HG03432 (cell line): ENCODE measurements around the gene EYS.
"Not testable (repeated sequence)": the region's sequence is repeated elsewhere in the genome, so short reads cannot be mapped to it uniquely, and the experiment has no call there.

ENCODE experiments used
- ATAC-seq: cut with Tn5 transposase; IDR thresholded peaks from one replicate; pipeline ENCODE4 v1.9.1; 2021; ENCODE audit warnings: mild to moderate bottlenecking, moderate library complexity; ENCODE audit not compliant: unreplicated experiment

EYS gene

GRCh38 chr6:65113581-65113980 is 593.4 kb downstream of the EYS start:
- no peak for ATAC-seq

GRCh38 chr6:65112435-65112834 is 594.6 kb downstream of the EYS start:
- no peak for ATAC-seq

- ATAC-seq, result no peak
These were observed 597.0 kb downstream of the EYS start for GRCh38 chr6:65110031-65110430.

GRCh38 chr6:65098349-65098748 is 608.7 kb downstream of the EYS start:
- no peak for ATAC-seq

GRCh38 chr6:65091561-65091960 is 615.5 kb downstream of the EYS start:
- ATAC-seq, result no peak

- no peak for ATAC-seq
These were observed 618.5 kb downstream of the EYS start for GRCh38 chr6:65088575-65088974.

GRCh38 chr6:65081756-65082155 is 625.3 kb downstream of the EYS start:
- ATAC-seq, result no peak

- ATAC-seq, result no peak
These were observed 631.3 kb downstream of the EYS start for GRCh38 chr6:65075705-65076230.

GRCh38 chr6:65072500-65072899 is 634.5 kb downstream of the EYS start:
- no peak for ATAC-seq

GRCh38 chr6:65071480-65071879 is 635.5 kb downstream of the EYS start:
- no peak for ATAC-seq

GRCh38 chr6:65064844-65065243 is 642.2 kb downstream of the EYS start:
- ATAC-seq, result no peak

GRCh38 chr6:65059568-65059967 is 647.5 kb downstream of the EYS start:
- no peak for ATAC-seq

GRCh38 chr6:65055545-65055944 is 651.5 kb downstream of the EYS start:
- ATAC-seq, result no peak

- ATAC-seq, result no peak
These were observed 654.4 kb downstream of the EYS start for GRCh38 chr6:65052626-65053025.

GRCh38 chr6:65045801-65046200 is 661.2 kb downstream of the EYS start:
- no peak for ATAC-seq

- no peak for ATAC-seq
These were observed 693.0 kb downstream of the EYS start for GRCh38 chr6:65014006-65014405.

- ATAC-seq, result no peak
These were observed 700.2 kb downstream of the EYS start for GRCh38 chr6:65006788-65007187.

GRCh38 chr6:65004283-65004682 is 702.7 kb downstream of the EYS start:
- ATAC-seq, result no peak

- not testable (repeated sequence) for ATAC-seq
These were observed 704.1 kb downstream of the EYS start for GRCh38 chr6:65002882-65003281.

- ATAC-seq, result no peak
These were observed 706.2 kb downstream of the EYS start for GRCh38 chr6:65000815-65001214.

- no peak for ATAC-seq
These were observed 708.8 kb downstream of the EYS start for GRCh38 chr6:64998204-64998603.

- no peak for ATAC-seq
These were observed 710.7 kb downstream of the EYS start for GRCh38 chr6:64996301-64996700.

GRCh38 chr6:64990652-64991304 is 716.2 kb downstream of the EYS start:
- no peak for ATAC-seq
